ENCODE results near the gene HIP1. TPM values are rescaled to one million over a fixed set of nuclear protein-coding genes. Genes with fewer than 3 reads are reported as not detected.
A peak's percentile ranks its signal among the peaks of the same experiment; 100 is the strongest.

Gene HIP1
- total and polyA plus RNA-seq, 9 of the 15 experiments (the other 6 are each of a cell fraction or from before 2014, with no cell fraction given): 2.4 to 13.7 (median 9.5) TPM

- TF ChIP-seq, protein P1, sequence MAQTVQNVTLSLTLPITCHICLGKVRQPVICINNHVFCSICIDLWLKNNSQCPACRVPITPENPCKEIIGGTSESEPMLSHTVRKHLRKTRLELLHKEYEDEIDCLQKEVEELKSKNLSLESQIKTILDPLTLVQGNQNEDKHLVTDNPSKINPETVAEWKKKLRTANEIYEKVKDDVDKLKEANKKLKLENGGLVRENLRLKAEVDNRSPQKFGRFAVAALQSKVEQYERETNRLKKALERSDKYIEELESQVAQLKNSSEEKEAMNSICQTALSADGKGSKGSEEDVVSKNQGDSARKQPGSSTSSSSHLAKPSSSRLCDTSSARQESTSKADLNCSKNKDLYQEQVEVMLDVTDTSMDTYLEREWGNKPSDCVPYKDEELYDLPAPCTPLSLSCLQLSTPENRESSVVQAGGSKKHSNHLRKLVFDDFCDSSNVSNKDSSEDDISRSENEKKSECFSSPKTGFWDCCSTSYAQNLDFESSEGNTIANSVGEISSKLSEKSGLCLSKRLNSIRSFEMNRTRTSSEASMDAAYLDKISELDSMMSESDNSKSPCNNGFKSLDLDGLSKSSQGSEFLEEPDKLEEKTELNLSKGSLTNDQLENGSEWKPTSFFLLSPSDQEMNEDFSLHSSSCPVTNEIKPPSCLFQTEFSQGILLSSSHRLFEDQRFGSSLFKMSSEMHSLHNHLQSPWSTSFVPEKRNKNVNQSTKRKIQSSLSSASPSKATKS (CRISPR knock-in tag; IDR thresholded peaks at IDR 0.05): no peak
- TF ChIP-seq TEAD1 (CRISPR knock-in tag; IDR thresholded peaks at IDR 0.05) (0 out of 4 replicates have a peak, but pooled peaks of 1 of the 2 experiments have one; percentile 21), GATAD2B (IDR thresholded peaks at IDR 0.05; ENCODE audit: borderline replicate concordance) (no peak), PURB (CRISPR knock-in tag; IDR thresholded peaks at IDR 0.05; ENCODE audit: low read depth) (no peak), ZNF398 (CRISPR knock-in tag; IDR thresholded peaks at IDR 0.05) (no peak), TCF15 (CRISPR knock-in tag; IDR thresholded peaks at IDR 0.05) (no peak), BRD9 (IDR thresholded peaks at IDR 0.05; ENCODE audit: low read depth, partially characterized antibody) (no peak), ELF2 (CRISPR knock-in tag; IDR thresholded peaks at IDR 0.05) (no peak), TRIM25 (IDR thresholded peaks at IDR 0.05; ENCODE audit: borderline replicate concordance) (no peak), RBM15 (IDR thresholded peaks at IDR 0.05; ENCODE audit: insufficient read depth, low read length) (no peak), BRCA1 (IDR thresholded peaks at IDR 0.05) (no peak), BRCA1 (CRISPR knock-in tag; IDR thresholded peaks at IDR 0.05) (no peak)
- TF ChIP-seq, protein P2, sequence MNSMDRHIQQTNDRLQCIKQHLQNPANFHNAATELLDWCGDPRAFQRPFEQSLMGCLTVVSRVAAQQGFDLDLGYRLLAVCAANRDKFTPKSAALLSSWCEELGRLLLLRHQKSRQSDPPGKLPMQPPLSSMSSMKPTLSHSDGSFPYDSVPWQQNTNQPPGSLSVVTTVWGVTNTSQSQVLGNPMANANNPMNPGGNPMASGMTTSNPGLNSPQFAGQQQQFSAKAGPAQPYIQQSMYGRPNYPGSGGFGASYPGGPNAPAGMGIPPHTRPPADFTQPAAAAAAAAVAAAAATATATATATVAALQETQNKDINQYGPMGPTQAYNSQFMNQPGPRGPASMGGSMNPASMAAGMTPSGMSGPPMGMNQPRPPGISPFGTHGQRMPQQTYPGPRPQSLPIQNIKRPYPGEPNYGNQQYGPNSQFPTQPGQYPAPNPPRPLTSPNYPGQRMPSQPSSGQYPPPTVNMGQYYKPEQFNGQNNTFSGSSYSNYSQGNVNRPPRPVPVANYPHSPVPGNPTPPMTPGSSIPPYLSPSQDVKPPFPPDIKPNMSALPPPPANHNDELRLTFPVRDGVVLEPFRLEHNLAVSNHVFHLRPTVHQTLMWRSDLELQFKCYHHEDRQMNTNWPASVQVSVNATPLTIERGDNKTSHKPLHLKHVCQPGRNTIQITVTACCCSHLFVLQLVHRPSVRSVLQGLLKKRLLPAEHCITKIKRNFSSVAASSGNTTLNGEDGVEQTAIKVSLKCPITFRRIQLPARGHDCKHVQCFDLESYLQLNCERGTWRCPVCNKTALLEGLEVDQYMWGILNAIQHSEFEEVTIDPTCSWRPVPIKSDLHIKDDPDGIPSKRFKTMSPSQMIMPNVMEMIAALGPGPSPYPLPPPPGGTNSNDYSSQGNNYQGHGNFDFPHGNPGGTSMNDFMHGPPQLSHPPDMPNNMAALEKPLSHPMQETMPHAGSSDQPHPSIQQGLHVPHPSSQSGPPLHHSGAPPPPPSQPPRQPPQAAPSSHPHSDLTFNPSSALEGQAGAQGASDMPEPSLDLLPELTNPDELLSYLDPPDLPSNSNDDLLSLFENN (IDR thresholded peaks at IDR 0.05; ENCODE audit: low read depth in 2 of 2, low read length in 2 of 2): 0 out of 4 replicates have a peak, but pooled peaks of 1 of the 2 experiments have one; percentile 42
- TF ChIP-seq, protein P3, sequence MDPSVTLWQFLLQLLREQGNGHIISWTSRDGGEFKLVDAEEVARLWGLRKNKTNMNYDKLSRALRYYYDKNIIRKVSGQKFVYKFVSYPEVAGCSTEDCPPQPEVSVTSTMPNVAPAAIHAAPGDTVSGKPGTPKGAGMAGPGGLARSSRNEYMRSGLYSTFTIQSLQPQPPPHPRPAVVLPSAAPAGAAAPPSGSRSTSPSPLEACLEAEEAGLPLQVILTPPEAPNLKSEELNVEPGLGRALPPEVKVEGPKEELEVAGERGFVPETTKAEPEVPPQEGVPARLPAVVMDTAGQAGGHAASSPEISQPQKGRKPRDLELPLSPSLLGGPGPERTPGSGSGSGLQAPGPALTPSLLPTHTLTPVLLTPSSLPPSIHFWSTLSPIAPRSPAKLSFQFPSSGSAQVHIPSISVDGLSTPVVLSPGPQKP (CRISPR knock-in tag; IDR thresholded peaks at IDR 0.05): no peak
- TF ChIP-seq, protein P4, sequence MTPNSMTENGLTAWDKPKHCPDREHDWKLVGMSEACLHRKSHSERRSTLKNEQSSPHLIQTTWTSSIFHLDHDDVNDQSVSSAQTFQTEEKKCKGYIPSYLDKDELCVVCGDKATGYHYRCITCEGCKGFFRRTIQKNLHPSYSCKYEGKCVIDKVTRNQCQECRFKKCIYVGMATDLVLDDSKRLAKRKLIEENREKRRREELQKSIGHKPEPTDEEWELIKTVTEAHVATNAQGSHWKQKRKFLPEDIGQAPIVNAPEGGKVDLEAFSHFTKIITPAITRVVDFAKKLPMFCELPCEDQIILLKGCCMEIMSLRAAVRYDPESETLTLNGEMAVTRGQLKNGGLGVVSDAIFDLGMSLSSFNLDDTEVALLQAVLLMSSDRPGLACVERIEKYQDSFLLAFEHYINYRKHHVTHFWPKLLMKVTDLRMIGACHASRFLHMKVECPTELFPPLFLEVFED (CRISPR knock-in tag; conservative IDR thresholded peaks at IDR 0.05): 0 out of 2 replicates have a peak, but pooled peaks have one; percentile 56
These were observed 107.0 kb downstream of the HIP1 start (continued) for GRCh38 chr7:75631711-75632110.
